Stimulated activated CD8-positive, alpha-beta memory T cell treated with anti-CD3 and anti-CD28 coated beads, Interleukin-12 subunit alpha, Interleukin-12 subunit beta, amount 100 ng/mL, for 4 hours (primary cell): ENCODE measurements around the gene TFCP2.

Experiments used
- DNase-seq: peaks from one replicate; pipeline ENCODE4 v3.0.0-alpha.2; 2020; ENCODE audit warnings: low read depth

Gene TFCP2

GRCh38 chr12:51197736-51198567 is 25.0 kb upstream of the TFCP2 start:
- no peak for DNase-seq

- no peak for DNase-seq
Measured at GRCh38 chr12:51196547-51196946, 23.6 kb upstream of the TFCP2 start.

DNA sequence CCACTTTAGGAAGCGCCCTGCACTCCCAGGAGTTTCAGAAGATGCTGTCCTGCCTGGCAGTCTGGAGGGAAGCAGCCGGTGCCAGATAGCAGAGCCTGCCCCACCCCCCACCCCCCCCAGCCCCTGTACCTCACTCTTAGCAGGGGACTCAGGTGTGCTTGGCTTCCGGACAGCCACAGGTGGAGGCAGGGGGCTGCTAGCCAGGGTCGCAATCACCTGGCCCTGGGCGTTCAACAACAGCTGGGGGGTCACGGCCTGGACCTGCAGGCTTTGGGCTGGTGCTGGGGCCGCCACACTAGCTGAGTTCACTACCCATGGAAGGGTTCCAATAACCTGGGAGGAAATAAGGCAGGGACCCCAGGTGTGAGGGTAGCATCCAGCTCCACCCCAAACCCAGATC is 22.9 kb upstream of the TFCP2 start:
- no peak for DNase-seq

DNA sequence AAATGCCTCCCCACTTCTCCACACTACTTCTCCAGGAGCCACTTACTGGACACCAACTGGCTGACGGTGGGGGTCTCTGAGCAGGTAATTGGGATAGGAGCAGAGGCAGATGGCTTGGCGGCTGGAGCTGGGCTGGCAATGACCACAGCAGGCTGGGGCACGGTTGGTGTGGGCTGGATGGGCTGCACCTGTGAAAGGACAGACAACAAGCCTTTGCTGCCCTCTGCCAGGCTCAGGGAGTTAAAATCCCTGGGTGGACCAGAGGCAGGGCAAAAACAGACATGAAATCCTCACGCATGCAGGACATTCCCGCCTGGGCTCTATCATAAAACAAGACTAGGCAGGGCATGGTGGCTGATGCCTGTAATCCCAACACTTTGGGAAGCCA is 19.3 kb upstream of the TFCP2 start:
- DNase-seq: no peak

DNA sequence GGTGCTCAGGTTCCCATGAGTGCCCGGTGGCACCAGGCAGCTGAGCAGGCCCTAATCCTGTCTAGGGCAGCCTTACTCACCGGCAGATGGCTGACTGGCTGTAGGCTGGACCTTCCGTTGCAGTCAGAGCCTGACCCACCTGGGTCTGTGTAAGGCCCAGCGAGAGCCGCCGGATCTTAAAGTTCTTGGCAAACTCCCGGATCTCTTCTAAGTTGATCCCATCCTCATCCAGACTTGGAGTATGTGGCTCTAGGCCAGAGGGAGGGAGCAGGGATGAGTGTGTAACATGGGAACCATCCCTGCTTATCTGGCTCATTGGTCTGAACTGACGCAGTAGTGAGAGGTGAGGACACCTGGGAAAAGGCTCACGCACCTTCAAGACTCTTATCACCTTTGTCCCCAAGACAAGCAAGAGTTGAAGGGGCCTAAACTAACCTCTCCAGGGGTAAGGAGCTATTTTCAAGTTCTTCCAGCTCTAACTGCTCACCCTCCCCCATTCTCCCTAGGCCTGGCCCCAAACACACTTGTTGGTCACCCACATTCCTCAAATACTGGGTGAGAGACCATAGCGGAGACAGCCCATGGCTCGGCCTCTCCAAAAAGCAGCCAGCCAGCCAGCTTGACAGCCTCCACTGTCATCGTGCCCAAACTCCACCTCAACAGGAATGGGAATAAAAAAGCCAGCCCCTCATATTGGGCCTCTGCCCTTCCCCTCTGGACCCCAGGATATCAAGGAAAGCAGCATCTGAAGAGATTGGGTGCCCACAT is 18.8 kb upstream of the TFCP2 start:
- no peak for DNase-seq

GRCh38 chr12:51190820-51191219 is 17.9 kb upstream of the TFCP2 start:
- DNase-seq: no peak

DNA sequence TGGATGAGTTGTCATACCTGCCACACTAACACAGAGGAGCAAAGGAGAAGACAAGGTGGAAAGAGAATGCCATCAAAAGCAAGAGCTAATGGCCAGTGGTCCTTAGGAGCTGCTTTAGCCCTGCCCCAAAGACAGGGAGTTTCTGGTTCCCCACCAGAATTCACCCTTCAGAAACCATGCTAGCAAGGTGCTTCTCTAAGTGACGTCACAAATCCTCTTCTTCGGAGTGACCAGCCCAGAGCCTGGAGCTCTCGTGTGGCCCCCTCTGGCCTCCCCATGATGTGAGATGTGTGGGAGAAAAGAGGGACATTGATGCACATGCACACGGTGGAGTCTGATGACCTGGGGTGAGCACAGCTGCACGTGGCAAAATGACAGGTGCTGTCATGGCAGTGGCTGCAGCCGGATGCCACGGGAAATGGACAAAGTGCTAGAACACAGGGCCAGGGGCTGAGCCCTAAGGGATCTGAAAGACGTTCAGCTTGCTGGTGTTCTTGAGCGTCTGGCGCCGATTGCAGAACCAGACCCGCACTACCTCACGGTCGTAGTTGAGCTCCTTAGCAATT is 16.9 kb upstream of the TFCP2 start:
- DNase-seq: no peak

- DNase-seq: no peak
Measured at GRCh38 chr12:51188359-51189051, 15.6 kb upstream of the TFCP2 start.

- no peak for DNase-seq
Measured at GRCh38 chr12:51187370-51187987, 14.5 kb upstream of the TFCP2 start.

GRCh38 chr12:51186465-51187085 is 13.6 kb upstream of the TFCP2 start:
- no peak for DNase-seq

GRCh38 chr12:51185171-51185717 is 12.3 kb upstream of the TFCP2 start:
- DNase-seq: no peak

- DNase-seq: no peak
Measured at GRCh38 chr12:51183816-51184215, 10.9 kb upstream of the TFCP2 start.

DNA sequence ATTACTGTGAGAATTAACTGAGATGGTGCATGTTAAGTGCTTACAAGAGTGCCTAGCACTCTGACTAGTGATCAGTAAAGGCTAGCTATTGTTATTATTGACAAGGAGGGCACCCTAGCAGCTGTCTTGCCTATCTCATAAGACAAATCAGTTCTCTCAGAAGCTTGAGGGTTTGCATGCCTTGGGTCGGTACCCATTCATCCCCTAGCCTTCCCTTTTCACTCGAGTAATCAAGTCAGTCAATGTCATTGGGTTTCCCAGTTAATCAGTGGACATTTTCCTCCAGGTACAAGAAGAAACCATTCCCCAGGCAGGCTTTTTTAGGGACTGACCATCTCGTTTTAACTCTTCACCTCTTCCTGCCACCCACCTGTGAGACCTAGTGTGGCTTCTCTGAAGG is 10.4 kb upstream of the TFCP2 start:
- no peak for DNase-seq

- DNase-seq: no peak
Measured at GRCh38 chr12:51181558-51181957, 8.6 kb upstream of the TFCP2 start.

DNA sequence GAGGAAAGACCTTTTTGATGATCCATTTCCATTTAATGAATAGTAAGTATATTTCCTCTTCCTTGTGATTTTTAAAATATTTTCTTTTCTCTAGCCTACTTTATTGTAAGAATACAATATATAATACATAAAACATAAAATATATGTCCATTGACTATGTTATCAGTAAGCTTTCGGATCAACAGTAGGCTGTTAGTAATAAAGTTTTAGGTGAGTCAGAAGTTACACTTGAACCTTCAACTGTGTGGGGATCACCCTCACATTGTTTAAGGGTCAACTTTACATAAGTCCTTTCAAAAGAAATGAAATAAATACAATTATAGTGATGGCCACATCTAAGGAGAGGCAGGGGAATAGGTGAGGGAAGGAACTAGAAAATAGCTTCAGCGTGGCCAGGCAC is 5.0 kb upstream of the TFCP2 start:
- DNase-seq: no peak

DNA sequence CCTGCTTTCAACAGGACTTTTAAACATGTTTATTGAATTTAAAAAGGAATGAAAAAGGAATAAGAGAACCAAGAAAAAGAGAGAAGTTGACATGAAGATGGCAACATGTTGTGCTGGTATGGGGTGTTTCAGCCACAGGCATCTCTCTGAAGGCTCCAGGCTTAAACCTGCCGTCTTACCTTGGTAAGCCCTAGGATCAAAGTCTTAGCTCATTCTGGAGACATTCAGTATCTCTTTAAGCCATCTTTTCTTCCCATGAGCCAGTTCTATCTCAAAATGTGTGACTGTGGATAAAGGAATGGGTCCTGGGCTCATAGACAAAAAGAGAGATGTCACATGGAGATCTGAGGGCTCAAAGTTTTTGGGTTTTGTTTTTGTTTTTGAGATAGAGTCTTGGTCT is 1.6 kb upstream of the TFCP2 start:
- no peak for DNase-seq

DNA sequence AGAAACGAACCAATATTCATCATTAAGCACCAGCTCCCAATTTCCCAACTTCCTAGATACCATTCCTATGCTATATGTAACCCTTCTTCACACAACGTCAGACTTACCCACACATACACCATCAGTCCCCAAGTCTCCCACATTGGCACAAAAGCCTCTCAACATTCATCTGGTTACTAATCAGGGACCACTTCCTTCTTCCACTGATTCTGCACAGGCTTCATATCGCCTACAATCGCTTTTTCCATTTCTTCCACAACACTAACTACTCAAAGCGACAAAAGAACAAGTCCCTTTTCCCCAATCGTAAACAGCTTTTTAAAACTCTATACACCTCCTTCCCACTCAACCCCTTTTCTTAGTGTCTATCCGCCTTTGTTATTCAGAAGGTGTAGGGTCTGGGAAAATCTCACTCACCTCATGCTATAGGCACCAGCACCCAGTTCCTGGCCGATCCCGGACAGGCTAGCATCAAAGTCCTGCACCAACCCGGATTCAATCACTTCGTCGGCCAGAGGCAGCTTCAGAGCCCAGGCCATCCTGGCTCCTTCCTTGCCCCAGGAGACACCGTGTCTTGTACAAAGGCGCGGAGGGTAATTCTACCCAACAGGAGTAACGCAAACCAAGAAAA is 936 bp downstream of the TFCP2 start:
- DNase-seq: no peak

DNA sequence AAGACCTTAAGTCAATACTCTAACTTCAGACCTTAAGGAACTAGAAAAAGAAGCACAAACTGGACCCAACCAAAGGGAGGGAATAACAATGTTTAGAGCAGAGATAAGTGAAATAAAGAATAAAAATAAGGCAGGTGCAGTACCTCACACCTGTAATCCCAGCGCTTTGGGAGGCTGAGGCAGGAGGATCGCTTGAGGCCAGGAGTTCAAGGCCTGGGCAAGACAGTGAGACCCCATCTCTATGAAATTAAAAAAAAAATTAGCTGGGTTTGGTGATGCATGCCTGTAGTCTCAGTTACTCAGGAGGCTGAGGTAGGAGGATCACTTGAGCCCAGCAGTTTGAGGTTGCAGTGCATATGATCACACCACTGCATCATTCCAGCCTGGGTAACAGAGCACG is 9.1 kb downstream of the TFCP2 start:
- no peak for DNase-seq

DNA sequence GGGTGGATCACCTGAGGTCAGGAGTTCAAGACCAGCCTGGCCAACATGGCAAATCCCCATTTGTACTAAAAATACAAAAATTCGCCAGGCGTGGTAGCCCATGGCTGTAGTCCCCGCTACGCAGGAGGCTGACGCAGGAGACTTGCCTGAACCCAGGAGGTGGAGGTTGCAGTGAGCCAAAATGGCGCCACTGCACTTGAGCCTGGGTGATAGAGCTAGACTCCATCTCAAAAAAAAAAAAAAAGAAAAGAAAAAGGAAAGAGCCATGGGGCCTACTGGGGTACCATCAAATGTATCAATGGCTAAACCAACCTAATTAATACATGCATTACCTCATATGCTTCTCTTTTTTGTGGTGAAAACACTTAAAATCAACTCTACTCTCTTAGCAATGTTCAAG is 10.7 kb downstream of the TFCP2 start:
- DNase-seq: no peak

GRCh38 chr12:51160814-51161459 is 12.0 kb downstream of the TFCP2 start:
- DNase-seq: no peak
